Measurements from ENCODE around the gene PAPPA2. TPM values are rescaled to one million over a fixed set of nuclear protein-coding genes. Genes with fewer than 3 reads are reported as not detected.

The PAPPA2 gene
- total and polyA plus RNA-seq, 9 donors, result 0.45 to 5.1 (median 0.56) TPM

DNA sequence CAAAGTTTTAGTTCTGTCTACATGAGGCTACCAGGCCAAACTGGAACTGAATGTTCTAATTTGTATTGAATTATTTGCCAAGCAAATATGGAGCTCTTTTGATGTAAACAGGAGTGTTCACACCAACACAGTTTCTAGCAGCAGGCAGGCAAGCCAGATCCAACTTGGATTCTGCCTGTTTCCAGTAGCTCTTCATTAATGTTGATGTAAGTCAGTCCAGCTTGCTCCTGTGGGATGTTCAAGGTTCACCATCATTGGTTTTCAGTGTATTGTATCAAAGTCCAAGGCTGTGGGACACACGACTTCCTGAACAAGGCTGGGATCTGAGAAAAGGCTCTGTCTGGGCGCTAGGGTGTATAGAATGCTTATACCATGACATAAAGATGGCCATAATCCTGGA is 68.1 kb downstream of the PAPPA2 start:
- Histone ChIP-seq H3K36me3 (ENCODE audit: control insufficient read depth, insufficient read depth, low read length) (no peaks in the 10 kb centered on the region), H3K27ac (ENCODE audit: low read length) (no peak overlapping the region), H3K9me3 (replicated peaks; ENCODE audit: control insufficient read depth, low read depth, low read length) (no peaks in the 10 kb centered on the region), H3K4me1 (ENCODE audit: control insufficient read depth, insufficient read depth, low read length) (no peaks in the 10 kb centered on the region), H3K27me3 (ENCODE audit: control insufficient read depth, insufficient read depth, low read length) (no peaks in the 10 kb centered on the region), H3K4me3 (ENCODE audit: low read length) (no peak overlapping the region)
- no CpG with 5 or more reads among the region's 2 CpGs for WGBS (ENCODE audit: insufficient coverage)
- DNase-seq, result no peak

DNA sequence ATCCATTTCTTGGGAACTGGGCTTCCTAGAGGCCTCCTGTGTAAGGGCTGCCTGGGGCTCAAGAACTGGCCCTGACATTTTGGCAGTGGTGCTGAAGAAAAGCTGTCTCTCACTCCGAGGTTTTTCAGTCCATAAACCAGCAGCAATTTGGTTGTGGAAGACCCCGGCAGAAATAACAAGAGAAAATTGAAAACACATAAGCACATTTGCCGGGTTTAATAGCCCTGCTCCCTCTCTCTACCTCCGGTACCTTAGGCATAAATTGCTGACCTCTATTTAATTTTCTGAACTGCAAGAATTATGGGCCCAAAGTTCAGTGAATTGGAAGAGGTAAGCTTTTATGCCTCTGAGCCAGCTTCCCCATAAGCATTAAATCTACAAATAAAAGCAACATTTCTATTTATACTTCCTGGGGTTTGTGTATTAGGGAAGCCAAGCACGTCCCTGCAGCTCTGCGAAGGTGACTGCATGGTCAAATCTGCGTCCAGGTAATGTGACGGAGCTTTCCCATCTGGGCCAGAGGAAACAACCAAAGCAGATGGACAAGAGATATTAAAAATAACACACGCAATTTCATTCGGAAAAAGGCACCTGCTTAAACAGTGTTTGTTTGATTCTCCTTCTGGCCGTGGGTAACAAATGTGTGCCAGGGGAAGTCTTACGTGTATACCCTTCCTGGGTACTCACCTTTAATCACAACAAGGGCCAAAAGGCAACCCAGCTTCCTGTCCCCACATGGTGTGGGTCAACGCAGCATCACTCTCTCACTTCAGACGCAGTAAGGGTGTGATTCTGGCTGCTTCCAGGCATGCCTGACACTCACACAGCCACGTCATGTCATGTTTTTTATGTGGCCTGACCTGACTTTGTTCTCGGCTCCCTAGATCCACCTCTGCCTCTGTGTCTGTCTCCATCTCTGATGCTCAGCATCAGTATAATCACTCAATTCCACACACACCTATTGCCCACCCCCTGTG is 69.2 kb downstream of the PAPPA2 start:
- Histone ChIP-seq H3K4me1 (ENCODE audit: control insufficient read depth, insufficient read depth, low read length) (no peaks in the 10 kb centered on the region), H3K27ac (ENCODE audit: low read length) (no peak overlapping the region), H3K4me3 (ENCODE audit: low read length) (no peak overlapping the region), H3K27me3 (ENCODE audit: control insufficient read depth, insufficient read depth, low read length) (no peaks in the 10 kb centered on the region), H3K9me3 (replicated peaks; ENCODE audit: control insufficient read depth, low read depth, low read length) (no peaks in the 10 kb centered on the region), H3K36me3 (ENCODE audit: control insufficient read depth, insufficient read depth, low read length) (no peaks in the 10 kb centered on the region)
- WGBS (ENCODE audit: insufficient coverage), result 24% methylated on average over 12 of the region's 16 CpGs
- DNase-seq, result no peak

DNA sequence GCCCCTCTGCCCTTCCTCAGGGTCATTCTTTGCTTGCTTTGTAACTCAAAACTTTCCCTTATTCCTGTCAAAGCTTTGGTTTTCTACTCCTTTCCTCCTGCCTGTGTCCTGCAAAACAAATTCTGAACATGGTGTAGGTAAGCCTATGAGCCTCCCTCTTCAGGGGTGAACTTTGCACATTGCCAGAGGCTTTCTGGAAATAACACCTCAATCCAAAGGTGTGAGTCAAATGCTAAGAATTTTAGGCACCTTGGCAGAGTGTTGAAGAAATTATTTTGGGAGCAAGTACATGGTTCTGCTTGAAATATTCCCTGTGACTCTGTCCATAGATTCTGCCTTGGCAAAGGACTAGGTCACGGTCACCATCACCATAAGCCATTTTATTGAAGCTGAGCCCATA is 70.0 kb downstream of the PAPPA2 start:
- no peak overlapping the region for H3K4me3 ChIP-seq (ENCODE audit: low read length)
- no peaks in the 10 kb centered on the region for H3K4me1 ChIP-seq (ENCODE audit: control insufficient read depth, insufficient read depth, low read length)
- no peaks in the 10 kb centered on the region for H3K27me3 ChIP-seq (ENCODE audit: control insufficient read depth, insufficient read depth, low read length)
- no peak overlapping the region for H3K27ac ChIP-seq (ENCODE audit: low read length)
- no peaks in the 10 kb centered on the region for H3K9me3 ChIP-seq (replicated peaks; ENCODE audit: control insufficient read depth, low read depth, low read length)
- WGBS (ENCODE audit: insufficient coverage), result no CpG with 5 or more reads among the region's 1 CpG
- no peak for DNase-seq
- H3K36me3 ChIP-seq (ENCODE audit: control insufficient read depth, insufficient read depth, low read length), result no peaks in the 10 kb centered on the region

DNA sequence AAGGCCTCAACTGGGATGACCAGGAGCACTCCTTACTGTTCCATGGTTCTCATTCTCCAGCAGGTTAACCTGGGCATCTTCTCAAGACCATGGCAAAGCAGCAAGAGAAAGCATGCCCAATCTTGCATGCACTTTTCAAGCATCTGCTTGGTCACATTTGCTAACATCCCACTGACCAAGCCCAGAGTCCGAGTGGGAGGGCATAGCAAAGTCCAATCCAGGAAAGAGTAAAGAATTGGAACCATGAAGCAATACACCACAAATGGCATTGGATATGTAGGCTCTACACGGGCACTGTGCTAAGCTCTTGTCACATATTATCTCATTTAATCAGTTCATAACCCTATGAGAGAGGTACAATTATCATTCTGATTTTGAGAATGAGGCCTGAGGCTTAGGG is 73.6 kb downstream of the PAPPA2 start:
- no peaks in the 10 kb centered on the region for H3K9me3 ChIP-seq (replicated peaks; ENCODE audit: control insufficient read depth, low read depth, low read length)
- no peaks in the 10 kb centered on the region for H3K36me3 ChIP-seq (ENCODE audit: control insufficient read depth, insufficient read depth, low read length)
- H3K27me3 ChIP-seq (ENCODE audit: control insufficient read depth, insufficient read depth, low read length), result no peaks in the 10 kb centered on the region
- no CpG with 5 or more reads among the region's 2 CpGs for WGBS (ENCODE audit: insufficient coverage)
- H3K27ac ChIP-seq (ENCODE audit: low read length), result no peak overlapping the region
- H3K4me3 ChIP-seq (ENCODE audit: low read length), result no peak overlapping the region
- no peak for DNase-seq
- H3K4me1 ChIP-seq (ENCODE audit: control insufficient read depth, insufficient read depth, low read length), result no peaks in the 10 kb centered on the region

DNA sequence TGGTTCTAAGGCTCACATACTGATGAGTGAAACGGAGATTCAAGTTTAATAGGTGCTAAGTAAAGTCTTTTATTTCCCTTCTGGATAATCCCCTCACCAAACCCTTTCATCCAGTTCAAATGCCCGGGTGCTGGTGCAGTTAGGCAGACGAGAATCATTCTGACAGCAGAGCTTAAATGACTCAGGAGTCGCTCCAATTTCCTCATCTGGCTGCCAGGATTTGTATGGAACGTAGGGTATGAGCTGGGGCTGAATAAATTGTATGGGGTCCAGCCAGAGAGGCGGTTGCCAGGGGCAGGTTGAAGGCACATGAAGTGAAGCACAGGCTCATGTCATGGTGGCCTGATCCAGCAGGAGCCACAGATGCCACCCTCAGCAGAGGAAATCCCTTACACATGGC is 76.0 kb downstream of the PAPPA2 start:
- WGBS (ENCODE audit: insufficient coverage), result 54% methylated on average over 4 of the region's 6 CpGs
- no peaks in the 10 kb centered on the region for H3K27me3 ChIP-seq (ENCODE audit: control insufficient read depth, insufficient read depth, low read length)
- no peaks in the 10 kb centered on the region for H3K36me3 ChIP-seq (ENCODE audit: control insufficient read depth, insufficient read depth, low read length)
- H3K27ac ChIP-seq (ENCODE audit: low read length), result no peak overlapping the region
- H3K4me3 ChIP-seq (ENCODE audit: low read length), result no peak overlapping the region
- H3K4me1 ChIP-seq (ENCODE audit: control insufficient read depth, insufficient read depth, low read length), result no peaks in the 10 kb centered on the region
- DNase-seq, result no peak
- H3K9me3 ChIP-seq (replicated peaks; ENCODE audit: control insufficient read depth, low read depth, low read length), result no peaks in the 10 kb centered on the region

DNA sequence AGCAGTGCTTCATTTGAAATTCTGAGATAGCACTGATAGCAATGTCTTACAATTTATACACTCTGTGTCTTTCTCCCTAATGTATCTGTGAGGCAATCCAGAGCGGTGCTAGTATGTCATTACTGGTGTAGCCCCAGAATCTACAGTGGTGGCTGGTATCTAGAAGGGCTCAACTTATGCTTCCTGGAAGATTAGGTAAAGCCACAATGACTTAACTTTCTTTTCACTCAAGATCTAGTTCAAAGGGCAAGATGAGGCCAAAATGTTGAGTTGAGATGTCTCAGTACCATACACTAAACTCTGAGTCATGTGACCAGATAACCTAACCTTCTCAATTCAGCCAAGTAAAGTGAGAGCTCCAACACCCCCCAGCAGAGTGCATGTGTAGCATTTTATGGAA is 77.5 kb downstream of the PAPPA2 start:
- H3K9me3 ChIP-seq (replicated peaks; ENCODE audit: control insufficient read depth, low read depth, low read length), result no peaks in the 10 kb centered on the region
- H3K27me3 ChIP-seq (ENCODE audit: control insufficient read depth, insufficient read depth, low read length), result no peaks in the 10 kb centered on the region
- no peaks in the 10 kb centered on the region for H3K4me1 ChIP-seq (ENCODE audit: control insufficient read depth, insufficient read depth, low read length)
- WGBS (ENCODE audit: insufficient coverage), result no CpG with 5 or more reads among the region's 1 CpG
- no peaks in the 10 kb centered on the region for H3K36me3 ChIP-seq (ENCODE audit: control insufficient read depth, insufficient read depth, low read length)
- no peak overlapping the region for H3K27ac ChIP-seq (ENCODE audit: low read length)
- H3K4me3 ChIP-seq (ENCODE audit: low read length), result no peak overlapping the region
- no peak for DNase-seq

DNA sequence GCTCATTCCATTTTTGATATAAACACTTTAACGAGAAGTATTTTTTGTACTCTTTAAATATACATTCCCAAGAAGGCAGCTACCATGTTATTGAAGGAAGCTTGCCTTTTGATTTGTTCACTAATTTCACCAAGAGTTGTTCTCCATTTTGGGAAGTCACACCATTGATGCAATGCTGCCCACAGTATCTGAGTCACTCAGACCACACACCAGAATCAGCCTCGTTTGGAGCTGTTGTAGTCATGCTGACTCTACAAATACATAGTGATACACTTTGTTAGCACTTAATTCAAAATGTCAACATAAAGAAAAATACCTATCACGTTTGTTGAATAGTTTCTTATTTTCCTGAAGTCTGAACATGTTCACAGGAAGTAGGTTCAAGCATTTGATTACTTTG is 78.7 kb downstream of the PAPPA2 start:
- DNase-seq, result no peak
- H3K4me3 ChIP-seq (ENCODE audit: low read length), result no peak overlapping the region
- H3K4me1 ChIP-seq (ENCODE audit: control insufficient read depth, insufficient read depth, low read length), result no peaks in the 10 kb centered on the region
- no peaks in the 10 kb centered on the region for H3K27me3 ChIP-seq (ENCODE audit: control insufficient read depth, insufficient read depth, low read length)
- whole genome bisulfite sequencing (ENCODE audit: insufficient coverage), result no CpG with 5 or more reads among the region's 3 CpGs
- H3K9me3 ChIP-seq (replicated peaks; ENCODE audit: control insufficient read depth, low read depth, low read length), result no peaks in the 10 kb centered on the region
- no peak overlapping the region for H3K27ac ChIP-seq (ENCODE audit: low read length)
- H3K36me3 ChIP-seq (ENCODE audit: control insufficient read depth, insufficient read depth, low read length), result no peaks in the 10 kb centered on the region

DNA sequence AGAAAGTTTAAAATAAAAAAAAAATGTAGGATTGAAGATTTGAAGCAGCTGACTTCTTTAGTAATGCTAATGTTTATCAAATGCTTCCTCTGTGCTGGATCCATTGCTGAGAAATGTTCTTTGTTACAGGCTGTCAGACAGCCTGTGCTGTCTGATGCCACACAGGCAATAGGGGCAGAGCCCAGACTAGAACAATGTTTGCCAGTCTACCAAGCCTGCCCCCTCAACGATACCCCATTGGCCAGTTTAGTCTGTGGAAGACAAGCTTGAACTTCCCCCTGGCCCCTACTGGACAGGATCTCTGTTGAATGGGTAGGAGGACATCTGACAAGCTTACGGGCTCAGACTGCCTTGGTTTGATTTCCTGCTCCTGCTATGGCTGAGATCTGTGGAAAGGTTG is 79.4 kb downstream of the PAPPA2 start:
- no peaks in the 10 kb centered on the region for H3K27me3 ChIP-seq (ENCODE audit: control insufficient read depth, insufficient read depth, low read length)
- no peaks in the 10 kb centered on the region for H3K36me3 ChIP-seq (ENCODE audit: control insufficient read depth, insufficient read depth, low read length)
- no CpG with 5 or more reads among the region's 2 CpGs for WGBS (ENCODE audit: insufficient coverage)
- DNase-seq, result no peak
- H3K4me1 ChIP-seq (ENCODE audit: control insufficient read depth, insufficient read depth, low read length), result no peaks in the 10 kb centered on the region
- no peaks in the 10 kb centered on the region for H3K9me3 ChIP-seq (replicated peaks; ENCODE audit: control insufficient read depth, low read depth, low read length)
- H3K27ac ChIP-seq (ENCODE audit: low read length), result no peak overlapping the region
- no peak overlapping the region for H3K4me3 ChIP-seq (ENCODE audit: low read length)

DNA sequence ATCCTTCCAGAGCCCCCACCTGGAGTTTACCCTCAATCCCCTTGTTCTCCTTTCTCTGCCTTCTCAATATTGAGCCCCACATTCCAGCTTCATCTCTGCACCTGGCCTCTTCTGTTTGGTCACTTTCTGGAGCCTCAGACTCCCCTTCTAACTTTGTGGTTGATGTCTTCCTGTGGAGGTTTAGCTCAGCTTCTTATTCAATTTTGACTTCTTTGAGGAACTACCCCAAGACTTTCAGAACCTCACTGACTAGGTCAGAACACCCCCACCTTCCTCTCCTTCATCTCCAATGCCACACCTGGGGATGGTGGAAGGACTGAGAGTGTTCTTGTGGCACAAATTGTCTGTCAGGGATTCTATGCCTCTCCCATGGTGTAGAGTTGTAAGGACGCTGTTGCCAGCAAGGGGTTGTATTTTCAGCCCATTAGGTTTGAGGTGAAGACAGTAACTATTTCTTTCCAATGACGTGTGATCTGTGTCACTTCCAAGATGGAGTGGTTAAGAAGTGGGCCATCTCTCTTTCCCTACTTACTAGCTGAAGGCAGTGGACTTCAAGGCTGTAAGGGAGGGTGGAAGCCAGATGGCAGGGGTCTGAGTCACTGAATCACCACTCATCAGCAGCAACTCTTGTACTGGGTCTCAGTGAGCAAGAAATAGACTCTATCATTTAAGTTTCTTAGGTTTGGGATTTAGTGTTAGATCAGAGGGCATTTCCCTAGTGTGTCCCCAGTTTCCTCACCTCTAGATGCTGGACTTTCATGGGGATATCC is 80.6 kb downstream of the PAPPA2 start:
- WGBS (ENCODE audit: insufficient coverage), result no CpG with 5 or more reads among the region's 2 CpGs
- Histone ChIP-seq H3K4me1 (ENCODE audit: control insufficient read depth, insufficient read depth, low read length) (no peaks in the 10 kb centered on the region), H3K27ac (ENCODE audit: low read length) (no peak overlapping the region)

DNA sequence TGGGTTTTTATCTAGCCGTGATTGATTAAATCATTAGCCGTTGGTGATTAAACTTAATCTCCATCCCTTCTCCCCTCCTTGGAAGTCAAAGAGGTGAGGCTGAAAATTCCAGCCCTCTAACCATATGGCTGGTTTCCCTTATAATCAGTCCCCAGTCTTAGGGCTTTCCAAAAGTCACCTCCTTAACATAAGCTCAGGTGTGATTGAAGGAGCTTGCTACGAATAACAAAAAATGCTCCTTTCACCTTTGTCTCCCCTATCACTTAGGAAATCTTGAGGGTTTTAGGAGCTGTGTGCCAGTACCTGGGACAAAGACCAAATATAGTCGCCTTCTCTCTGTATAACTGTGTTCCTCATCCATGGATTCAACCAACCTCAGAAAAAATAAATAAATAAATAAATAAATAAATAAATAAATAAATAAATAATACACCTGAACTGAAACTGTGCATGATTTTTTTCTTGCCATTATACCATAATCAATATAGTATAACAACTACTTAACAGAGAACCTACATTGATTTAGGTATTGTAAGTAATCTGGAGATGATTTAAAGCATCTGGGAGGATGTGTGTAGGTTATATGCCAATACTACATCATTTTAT is 82.2 kb downstream of the PAPPA2 start:
- H3K4me3 ChIP-seq (ENCODE audit: low read length), result no peak overlapping the region
- WGBS (ENCODE audit: insufficient coverage), result no CpG with 5 or more reads among the region's 4 CpGs
- no peaks in the 10 kb centered on the region for H3K36me3 ChIP-seq (ENCODE audit: control insufficient read depth, insufficient read depth, low read length)
- no peaks in the 10 kb centered on the region for H3K27me3 ChIP-seq (ENCODE audit: control insufficient read depth, insufficient read depth, low read length)
- no peaks in the 10 kb centered on the region for H3K4me1 ChIP-seq (ENCODE audit: control insufficient read depth, insufficient read depth, low read length)
- DNase-seq, result no peak
- no peaks in the 10 kb centered on the region for H3K9me3 ChIP-seq (replicated peaks; ENCODE audit: control insufficient read depth, low read depth, low read length)
- H3K27ac ChIP-seq (ENCODE audit: low read length), result no peak overlapping the region

More for the DNA sequence above, 80.6 kb downstream of the PAPPA2 start:
- Histone ChIP-seq H3K27me3 (ENCODE audit: control insufficient read depth, insufficient read depth, low read length) (no peaks in the 10 kb centered on the region), H3K4me3 (ENCODE audit: low read length) (no peak overlapping the region), H3K36me3 (ENCODE audit: control insufficient read depth, insufficient read depth, low read length) (no peaks in the 10 kb centered on the region), H3K9me3 (replicated peaks; ENCODE audit: control insufficient read depth, low read depth, low read length) (no peaks in the 10 kb centered on the region)
- DNase-seq, result no peak
